Hindlimb muscle (tissue), 1 donor: ENCODE results near the gene OTULIN. TPM values are rescaled to one million over a fixed set of nuclear protein-coding genes. Genes with fewer than 3 reads are reported as not detected.

Source experiments
- DNase-seq: peaks from one replicate; pipeline ENCODE4 v3.0.0-alpha.2; 2013
- polyA plus RNA-seq: library from polyadenylated mRNA; unstranded; fragments of 120-200 nt; gene quantifications from one replicate; pipeline ENCODE4 v1.2.1, GENCODE V29; 2013; ENCODE audit not compliant: insufficient read length

OTULIN gene
- polyA plus RNA-seq, 1 donor: 13.4 TPM

DNA sequence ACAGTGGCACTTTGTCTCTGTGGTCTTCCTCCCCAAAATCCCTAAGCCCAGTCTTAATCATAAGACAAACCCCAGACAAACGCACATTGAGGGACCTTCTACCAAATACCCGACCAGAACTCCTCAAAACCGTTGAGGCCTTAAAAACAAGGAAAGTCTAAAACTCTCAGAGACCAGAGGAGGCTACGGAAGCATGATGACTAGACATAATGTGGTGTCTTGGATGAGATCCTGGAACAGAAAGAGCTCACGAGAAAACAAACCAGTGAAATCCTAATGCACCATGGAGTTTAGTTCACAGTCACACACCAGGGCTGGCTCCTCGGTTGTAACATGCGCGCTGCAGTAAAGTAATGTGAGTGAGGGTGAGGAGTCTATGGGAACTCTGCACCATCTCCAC, 58.4 kb downstream of the OTULIN start:
- no peak for DNase-seq

DNA sequence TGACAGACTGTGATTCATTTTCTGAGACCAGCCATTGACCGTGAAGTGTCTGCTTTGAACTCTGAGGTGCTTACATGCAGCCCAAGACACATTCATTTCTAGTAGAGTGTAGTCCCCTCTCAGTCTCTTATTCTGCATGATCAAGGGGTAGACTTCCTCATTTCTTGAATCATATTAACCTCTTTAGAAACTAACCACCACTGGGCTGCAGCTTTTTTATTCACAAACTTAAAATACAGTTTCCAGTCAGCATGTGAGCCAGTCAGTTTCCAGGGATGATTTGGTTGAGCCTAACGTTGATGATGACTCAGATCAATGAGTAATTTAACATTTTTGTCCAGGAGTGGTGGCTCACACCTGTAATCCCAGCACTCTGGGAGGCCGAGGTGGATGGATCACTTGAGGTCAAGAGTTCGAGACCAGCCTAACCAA, 59.2 kb downstream of the OTULIN start:
- no peak for DNase-seq

DNA sequence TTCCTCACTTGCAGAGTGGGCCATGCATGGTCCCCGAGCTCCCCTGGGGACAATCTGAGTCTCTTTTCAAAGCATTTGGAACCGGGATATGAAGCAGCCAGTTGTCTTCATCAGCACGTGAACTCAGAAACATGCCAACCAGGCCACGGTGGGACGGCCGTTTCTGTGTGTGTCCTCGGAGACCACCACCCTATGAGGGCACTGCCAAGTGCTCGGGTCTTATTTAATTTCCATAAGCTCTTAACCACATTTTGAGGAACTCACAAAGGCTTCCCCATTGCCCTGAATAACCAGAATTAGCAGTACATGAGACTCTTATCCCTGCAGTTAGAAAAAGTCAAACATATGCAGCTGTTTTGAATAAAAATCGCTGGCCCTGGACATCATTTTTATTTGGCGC, 60.1 kb downstream of the OTULIN start:
- DNase-seq: no peak

DNA sequence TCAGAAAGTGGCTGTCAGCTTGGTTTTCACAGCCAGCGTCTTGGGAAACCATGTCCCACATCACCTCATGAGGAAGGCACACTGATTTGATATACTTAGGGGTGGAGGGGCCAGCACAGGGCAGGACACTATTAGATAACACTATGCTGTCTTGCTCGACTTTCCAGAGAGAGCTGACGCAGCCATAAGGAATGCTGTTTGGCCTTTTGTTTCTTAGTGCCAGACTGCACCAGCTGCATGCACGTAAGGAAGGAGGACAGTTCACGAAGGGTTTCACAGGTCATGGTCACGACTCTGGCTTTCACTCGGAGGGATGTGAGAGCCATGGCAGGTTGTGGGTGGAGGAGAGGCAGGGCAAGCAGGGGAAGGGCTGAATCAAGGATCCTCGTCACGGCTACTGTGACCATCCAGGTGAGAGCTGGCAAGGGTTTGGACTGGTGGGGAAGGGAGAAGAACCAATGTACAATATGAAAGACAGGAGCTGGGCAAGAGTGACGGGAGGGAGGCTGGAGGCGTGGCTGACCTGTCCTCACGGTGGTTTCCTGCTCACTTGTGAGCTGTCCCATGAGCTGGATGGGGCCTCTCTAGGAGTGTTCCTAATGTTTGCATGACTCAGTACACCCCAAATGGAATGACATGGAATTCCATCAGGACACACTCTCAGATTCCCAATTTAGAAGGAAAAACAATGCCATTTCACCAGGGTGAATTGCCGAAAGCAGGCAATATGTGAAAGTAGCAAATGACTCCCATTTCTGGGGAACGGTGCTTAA, 61.7 kb downstream of the OTULIN start:
- no peak for DNase-seq

DNA sequence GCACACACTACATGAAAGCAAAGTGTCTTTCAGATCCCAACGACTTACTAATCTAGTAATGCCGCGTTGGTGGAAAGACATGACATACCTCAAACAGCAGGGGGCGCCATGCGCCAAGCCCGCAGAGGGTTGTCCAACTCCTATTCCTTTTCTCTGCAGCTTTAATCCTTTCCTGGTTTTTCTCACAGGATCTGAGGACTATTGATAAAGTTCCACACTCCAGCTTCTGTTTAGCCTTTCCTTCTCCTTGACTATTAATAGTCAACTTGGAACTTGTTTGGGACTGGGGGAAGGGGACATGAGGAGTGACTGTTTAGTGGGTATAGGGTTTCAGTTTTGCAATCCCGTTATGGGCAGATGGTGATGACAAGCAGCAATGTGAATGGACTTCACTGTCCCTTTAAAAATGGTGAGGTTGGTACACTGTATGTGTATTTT, 62.9 kb downstream of the OTULIN start:
- peak; percentile 83 for DNase-seq

DNA sequence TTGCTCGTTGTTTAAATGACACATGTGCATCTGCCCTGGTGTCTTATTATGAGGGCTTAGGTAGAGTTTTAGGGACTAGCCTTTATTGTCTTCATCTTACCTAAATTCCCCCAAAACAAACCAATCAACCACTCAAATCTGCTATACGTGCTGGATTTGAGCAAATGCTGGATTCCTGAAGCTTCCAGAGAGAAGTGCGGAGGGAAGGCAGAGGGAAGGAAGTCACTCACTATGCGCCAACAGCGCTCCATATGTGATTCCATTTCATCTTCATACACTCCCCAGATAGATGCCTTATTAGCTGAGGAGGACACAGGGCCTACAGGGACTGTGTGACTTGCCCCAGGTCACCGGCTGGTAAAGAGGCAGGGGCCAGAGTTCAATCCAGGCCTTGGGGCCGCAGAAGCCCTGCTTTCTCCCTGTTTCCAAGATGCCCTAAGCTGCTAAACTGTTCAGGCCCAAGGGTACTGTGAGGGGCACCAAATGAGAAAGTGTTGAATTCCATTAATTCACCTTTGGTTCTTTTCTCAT, 63.5 kb downstream of the OTULIN start:
- no peak for DNase-seq

DNA sequence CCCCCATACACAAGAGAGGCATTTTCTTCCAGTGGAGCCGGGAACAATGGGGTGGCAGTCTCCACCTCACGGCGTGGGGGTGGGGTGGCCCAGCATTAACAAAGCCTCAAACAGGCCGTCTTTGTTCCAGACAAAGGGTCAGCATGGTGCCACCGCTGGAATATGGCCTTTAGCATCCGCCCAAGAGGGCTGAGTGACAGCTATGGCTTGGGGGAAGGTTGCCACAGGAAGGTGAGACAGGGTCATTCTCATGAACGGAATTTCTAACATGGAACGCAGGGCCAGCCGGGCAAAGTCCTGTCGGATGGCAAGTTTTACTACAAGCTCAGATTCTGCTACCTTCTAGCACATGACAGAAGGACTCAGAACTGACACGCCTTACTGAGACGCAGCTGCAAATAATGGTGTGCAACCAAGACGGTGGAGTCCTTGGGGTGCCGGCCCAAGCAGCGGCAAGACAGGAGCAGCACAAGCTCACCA, 64.0 kb downstream of the OTULIN start:
- no peak for DNase-seq

DNA sequence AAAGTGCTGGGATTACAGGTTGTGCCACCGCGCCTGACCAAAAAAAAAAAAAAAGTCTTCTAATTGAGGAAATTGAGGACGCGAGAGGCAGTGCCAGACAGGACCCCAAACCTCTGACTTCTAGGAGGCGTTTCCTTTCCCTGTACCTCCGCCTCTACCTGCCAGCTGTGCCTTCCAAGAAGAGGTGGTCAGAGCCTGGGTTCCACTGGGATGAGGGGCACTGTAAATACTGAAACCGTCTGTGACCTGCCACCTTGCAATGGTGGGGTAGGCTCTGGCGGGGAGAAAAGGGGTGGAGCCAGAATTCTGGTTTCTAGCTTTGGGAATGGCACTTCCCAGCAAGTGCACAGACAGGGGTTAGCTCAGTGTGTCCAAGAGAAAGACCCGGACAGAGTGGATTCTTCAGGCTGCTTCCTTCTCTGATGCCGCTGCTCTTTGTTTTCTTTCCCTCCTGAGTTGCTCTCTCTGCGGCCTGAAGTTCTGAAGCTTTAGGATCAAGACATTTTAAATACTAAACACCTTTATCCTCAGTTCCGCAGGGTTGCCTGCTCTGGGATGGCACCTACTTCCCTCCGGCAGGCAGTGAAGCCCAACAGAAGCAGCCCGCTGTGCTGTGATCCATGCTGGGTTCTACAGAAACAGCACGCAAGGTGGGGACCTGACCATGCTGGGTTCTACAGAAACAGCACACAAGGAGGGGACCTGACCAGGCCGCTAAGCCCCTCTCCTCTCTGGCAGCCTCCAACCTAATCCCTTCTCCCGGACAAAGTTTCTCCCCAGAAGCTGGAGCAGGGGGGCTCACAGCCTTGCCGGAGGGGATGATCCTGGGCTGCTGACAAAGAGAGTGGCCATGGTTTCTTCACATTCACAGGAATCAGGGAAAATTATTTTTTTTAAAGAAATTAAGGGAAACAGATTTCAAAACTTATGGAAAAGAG, 65.2 kb downstream of the OTULIN start:
- DNase-seq: no peak

DNA sequence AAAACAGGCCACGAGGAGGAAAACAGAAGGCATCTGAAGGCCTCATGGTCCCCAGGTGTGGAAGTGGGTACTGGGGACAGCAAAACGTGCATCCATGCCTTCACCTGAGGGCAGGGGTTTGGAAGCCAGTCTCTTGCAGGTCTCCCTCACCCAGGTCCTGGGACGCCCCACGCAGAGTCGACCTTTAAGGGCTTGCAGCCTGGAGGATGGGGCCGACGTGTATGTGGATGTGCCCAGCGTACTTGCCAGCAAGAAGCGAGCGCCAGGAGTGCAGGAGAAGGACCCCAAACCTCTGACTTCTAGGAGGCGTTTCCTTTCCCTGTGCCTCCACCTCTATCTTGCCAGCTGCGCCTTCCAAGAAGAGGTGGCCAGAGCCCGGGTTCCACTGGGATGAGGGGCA, 65.9 kb downstream of the OTULIN start:
- no peak for DNase-seq

DNA sequence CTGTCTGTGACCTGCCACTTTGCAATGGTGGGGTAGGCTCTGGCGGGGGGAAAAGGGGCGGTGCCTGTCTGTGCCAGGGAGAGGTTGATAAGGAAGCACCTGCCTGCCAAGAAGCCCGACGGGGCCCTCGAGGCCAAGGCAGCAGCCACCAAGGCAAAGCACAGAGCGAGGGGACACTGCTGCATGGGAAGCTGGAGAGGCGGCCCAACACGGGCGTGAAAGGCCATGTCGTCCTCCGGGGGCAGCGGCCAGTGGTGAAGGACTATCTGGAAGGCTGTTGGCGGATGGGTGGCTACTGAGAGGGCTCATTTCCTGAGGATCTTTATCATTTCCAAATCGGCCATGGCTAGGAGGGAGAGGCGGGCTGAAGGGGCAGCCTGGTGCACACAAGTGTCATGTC, 66.4 kb downstream of the OTULIN start:
- no peak for DNase-seq

DNA sequence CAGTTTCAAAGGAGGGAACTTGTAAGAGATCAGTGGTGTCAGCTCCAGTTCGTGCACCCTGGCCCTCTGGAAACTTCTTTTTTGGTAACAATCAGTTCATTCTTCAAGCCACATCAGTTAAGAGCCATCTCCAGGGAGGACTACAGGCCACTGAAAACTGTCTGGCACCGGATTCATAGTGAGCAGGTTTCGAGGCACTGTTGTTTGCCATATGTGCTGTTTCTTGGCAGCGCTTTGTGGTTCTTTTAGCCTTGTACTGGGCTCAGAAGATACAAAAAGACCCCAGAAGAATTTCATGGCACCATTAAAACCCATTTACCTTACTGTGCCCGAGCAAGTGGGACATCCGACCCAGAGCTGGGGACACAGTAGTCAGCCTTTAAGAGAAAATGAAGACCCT, 68.5 kb downstream of the OTULIN start:
- no peak for DNase-seq

DNA sequence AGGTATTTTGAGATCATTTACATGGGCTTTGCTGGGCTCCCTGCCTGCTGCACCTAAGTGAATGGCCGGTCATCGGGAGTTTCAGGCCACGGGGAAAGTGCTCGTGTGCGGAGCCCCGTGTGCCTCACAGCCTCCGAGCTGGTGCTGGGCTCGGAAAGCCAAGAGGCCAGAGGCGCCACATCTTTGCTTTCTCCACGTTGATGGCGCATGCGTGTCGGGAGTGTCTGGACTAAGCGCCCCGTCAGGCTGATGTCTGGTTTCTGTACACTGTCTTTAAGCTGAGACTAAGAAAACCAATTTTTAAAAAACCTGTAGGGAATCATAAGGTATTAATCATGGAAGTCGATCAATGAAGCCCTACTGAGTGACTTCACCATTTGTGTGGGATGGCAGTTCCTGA, 69.1 kb downstream of the OTULIN start:
- no peak for DNase-seq

DNA sequence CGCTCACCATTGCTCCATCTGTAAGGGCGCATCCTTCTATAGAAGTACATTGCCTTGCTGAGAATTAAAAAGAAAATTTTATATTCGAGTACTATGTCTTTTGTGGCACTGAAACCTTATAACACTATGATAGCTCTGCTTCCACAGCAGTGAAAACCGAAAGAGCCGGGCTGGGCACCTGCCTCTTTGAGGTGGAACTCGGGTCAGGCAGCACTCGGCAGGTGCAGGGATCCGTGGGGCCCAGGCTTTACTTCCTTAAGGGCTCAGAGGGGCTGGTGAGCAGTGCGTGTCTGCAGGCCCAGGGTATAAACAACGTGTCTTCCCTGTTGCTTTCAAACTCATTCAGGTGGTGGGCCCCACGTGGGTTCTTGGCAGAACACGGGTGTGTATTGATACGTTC, 69.9 kb downstream of the OTULIN start:
- DNase-seq: no peak

DNA sequence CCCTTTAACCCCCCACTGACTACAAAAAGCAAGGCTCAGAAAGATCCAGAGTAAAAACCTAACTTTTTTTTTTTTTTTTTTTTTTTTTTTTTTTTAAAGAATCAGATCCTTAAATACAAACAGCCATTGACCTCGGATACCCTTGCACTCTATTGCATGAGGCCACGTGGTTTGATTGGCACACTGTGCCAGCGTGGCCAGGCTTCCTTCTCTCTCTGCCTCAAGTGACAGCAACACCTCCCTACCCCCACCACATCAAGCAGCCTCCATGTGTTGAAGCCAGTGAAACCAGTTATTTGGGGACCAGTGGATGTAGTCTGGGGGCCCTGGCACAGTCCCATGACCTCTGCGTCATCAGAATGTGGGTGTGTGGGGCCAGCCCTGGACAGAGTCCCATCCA, 71.4 kb downstream of the OTULIN start:
- no peak for DNase-seq

DNA sequence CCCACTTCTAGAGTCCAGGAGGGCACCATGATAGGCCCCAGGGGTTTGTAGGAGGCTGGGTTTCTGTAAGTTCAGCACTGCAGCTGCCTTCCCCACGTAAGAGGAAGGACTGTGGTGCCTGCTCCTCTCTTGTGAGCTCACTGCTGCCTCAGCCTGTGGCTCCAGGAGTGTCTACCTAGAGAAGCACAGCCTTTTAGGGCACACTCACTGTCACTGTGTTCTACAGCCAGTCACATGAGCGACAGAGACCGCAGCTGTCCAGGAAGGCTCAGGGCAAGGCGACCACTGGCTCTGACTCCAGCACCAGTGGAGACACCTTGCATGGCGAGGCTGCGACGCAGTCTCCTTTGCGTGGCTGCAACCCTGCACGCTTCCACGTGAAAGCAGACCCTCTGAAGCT, 72.8 kb downstream of the OTULIN start:
- no peak for DNase-seq

DNA sequence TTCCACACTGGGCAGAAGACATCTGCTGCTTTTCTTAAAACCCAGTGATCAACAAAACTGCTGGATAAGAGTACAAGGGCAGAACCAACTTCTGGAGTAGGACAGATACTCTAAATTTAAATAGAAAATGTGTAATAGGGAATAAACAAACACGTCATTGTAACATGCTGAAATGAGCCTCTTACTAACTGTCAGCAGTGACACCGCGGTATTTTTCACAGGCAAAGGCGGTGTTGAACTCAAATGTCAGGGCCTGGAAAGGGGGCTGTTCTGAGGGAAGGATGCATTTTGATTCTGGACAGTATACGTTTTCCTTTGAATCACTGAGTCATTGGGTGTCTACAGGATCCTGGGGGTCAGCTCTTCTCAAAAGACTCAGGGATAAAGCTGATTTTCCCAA, 73.5 kb downstream of the OTULIN start:
- DNase-seq: no peak

DNA sequence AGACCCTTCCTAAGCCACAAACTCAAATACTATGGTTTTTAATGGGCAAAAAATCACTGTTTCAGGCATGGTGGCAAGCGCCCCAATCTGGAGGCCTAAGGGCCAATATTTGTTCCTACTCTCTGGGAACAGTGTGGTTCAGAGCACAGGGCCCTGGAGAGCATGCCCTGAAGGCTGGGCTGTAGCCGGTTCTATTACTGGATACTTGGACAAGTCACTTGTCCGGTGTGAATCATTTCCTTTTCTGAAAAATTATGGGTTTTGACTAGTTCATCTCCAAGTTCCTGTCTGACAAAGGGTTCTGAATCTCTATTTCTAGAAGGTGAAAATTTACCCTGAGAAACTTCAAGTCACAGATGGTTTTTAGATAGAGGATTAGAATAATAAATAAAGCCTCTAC, 75.0 kb downstream of the OTULIN start:
- DNase-seq: no peak

DNA sequence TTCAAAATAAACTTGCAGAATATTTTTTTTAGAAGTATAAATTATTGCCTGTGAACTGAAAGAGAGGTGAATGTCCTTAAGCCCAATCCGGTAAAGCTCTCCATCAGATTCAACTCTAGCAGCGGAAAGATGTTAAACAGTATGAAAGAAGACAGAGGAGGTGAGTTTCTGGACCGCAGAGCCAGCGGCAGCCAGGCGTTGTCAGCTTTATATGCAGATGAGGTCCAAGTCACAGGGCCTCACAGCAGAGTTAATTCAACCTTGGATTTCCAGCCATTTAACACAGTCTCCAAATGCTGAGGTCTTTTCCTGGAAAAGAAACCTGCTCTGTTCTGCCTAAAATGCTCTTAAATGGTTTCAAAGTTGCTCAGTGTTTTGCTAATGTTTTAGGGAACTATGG, 75.5 kb downstream of the OTULIN start:
- DNase-seq: no peak

DNA sequence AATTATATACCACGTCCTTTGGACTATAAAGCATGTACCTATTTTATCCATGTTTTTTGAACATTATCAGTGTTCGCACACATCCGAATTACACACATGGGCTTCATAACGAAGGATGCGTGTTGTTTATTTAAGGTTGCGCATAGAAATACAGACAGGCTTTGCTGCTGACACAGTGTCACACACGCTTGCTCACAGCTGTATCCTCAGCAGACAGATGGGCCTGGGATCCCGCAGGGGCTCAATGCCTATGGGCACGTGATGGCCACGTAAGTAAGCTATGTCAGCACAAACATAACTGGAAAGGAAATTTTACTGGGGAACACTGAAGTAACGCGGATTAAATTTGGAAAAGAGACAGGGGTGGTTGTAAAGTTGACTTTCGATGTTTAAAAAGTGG, 76.6 kb downstream of the OTULIN start:
- no peak for DNase-seq

DNA sequence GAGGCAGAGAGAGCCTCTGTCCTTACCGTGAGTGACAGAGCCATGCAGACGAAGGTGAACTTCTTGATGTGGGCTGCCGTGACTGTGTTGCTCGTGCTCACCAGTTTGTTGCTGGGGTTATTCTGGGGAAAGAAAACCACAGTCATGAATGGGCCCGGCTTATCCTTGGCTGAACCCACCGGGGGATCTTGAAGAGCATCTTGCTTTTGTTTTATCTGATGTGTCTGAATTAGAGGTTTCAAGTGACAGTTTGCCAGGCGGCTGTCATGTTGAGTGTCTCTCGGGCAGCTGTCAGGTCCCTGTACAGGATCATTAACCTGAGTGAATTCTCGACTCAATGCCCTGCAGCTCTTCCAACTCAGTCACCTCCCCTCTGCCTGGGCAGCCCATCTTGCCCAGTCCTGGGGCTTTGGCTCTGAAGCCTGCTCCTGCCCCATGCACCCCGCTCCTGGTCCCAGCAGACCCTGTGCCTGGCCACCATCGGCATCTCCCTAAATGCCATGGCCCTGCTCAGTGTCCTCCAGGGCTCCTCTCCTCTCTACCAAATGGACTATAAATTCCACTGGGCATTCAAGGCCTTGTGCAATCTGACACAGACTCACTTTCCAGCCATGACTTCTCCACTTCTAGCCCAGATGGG, 77.4 kb downstream of the OTULIN start:
- no peak for DNase-seq

DNA sequence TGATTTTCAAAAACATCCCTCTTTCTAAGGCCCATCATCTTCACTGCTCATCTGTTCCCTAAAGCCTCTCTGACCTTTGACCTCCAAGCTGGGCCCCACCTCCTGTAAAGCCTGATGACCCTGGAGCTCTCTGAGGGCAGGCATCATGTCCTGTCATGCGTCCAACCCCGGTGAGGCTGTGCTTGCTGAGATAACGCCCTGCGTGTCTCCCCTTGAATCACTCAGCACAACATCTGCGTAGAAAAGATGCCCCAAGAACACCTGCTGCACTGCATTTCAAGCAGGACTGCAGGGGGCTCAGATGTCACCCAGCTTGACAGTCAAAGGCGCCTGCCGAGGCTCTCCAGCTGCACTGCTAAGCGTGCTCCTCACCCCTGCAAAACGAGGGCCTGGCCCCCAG, 78.0 kb downstream of the OTULIN start:
- no peak for DNase-seq

DNA sequence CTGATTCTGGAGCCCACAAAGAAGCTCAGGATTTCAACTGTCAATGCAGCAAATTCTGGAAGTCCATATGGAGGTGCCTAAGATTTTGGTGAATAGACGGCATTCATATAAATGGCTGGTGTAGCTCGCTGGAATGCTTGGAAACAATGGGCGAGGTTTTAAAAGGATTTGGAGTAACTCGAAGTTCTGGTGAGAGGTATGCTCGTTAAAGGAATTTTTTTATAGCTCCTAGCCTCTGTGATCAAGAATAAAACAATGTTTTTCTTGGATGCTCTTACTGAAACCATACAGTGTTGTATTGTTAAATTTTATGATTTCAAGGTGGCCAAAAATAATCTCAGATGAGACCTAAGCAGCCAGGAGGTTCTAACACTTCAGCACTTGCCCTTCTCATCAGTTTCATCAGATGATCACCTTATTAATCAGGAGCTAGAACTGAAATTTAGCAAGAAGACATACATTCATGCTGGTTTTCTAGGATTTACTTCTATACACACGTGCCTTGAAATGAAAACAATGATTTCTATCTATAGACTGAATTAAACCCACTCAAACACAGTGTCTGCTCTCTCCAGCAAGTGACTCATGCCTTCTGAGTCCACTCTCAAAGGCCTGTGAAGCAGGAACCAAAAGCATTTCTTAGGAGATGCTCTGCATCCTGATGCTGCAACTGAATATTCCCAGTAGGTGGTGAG, 79.2 kb downstream of the OTULIN start:
- no peak for DNase-seq
